CD4-positive, alpha-beta T cell treated with Interleukin-15 for 4 hours (primary cell): ENCODE data around the gene NOD1.
"Not testable (repeated sequence)": the region's sequence is repeated elsewhere in the genome, so short reads cannot be mapped to it uniquely, and the experiment has no call there.

Source experiments
- DNase-seq: peaks from one replicate; pipeline ENCODE4 v3.0.0-alpha.2; 2020; ENCODE audit warnings: low spot score

The NOD1 gene

DNA sequence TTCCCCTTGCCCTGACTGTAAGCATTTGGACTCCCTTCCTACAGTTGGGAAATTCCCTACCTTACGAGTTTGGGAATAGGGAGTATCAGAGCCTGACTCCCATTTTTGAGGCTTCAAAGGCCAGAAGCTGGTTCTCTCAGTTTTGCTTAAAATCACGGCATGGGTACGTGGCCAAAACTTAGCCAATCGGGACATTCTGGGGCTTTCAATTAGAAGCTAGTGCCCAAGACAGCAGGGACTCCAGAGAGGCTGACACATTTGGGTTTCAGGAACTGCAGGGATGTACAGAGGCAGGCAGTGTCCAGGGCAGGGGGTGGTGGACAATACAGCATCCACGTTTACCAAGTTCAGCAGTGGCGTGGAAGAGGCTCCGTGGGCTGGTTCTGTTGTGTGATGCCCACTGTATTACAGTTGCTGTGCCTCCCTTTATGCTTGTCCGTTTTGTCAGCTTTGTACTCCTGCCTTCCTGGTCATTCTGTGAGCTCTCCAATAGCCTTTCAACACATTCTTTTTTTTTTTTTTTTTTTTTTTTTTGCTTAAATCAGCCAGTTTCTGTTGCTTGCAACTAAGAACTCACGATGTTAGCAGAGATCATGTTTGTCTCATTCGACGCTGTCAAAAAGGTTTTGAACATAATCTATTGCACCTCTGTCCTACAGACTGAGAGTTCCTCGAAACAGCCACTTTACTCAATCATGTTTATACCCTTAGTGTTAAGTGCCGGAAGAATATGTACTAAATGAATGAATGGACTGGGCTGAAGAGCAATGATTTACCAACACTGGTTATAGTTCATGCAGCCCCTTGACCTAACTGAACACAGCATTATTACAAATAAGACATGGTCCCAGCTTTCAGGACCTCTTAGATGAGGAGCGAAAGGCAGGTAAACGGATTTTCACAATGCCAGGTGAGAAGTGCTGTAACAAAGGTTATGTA is 25.0 kb upstream of the NOD1 start:
- no peak for DNase-seq

DNA sequence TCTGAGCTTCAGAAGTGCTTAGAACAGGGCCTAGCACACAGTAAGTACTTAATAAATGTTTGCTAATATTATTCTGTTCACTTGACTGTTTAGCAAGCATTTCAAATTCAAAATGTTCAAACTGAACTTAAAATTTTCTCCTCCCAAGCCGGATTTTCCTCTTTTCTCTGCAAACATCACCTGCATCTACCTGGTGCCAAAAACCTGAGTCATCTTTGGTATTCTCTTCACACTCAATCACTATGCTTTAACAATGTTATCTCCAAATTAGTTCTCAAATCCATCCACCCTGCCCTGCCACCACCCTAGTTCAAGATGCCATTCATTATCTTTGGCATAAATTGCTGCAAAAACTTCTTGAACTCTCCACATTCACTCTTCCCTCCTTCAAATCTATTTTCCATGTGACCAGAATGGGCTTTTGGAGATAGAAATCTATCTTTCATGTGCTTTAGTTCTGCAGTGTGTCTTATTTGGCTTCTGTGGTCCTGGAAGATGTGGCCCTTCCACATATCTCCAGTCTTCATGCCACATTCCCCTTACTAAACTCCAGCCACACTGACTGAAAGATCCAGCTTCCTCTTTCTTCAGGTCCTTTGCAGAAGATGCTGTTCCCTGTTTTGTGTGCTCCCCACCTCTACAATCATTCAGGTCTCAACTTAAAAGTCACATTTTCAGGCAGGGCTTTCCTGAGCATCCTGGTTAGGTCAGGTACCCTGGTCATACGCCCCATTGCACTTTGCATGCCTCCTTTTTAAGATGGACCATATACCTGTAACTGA is 24.1 kb upstream of the NOD1 start:
- no peak for DNase-seq

DNA sequence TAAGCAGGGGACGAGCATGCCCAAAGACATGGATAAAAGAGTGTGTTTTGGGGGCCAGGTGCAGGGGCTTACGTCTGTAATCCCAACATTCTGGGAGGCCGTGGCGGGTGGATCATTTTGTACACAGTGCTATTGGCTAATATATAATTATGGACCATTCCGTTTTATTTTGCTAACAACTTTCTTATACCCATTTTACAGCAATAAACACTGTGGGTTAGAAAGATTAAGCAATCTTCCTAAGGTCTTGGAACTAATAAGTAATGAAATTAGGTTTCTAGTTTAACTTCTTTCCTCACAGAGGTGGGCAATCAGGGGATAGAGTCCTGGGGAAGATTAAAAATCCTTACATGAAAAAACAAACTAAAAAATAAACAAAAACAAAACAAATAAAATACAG is 22.7 kb upstream of the NOD1 start:
- DNase-seq: no peak

GRCh38 chr7:30493228-30493627 is 14.6 kb upstream of the NOD1 start:
- no peak for DNase-seq

DNA sequence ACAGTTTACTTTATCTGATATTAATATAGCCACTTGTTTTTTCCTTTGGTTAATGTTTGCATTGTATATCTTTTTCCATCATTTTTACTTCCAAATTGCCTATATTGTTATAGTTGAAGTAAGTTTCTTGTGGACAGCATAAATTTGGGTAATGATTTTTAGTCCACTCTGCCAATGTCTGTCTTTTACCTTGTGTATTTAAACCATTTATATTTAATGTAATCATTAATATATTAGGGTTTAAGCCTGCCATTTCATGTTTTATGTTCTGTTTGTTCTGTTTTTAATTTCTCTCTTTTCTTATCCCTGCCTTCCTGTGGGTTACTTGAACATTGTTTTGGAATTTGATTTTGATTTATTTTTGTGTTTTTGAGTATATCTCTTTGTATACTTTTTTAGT is 12.8 kb upstream of the NOD1 start:
- DNase-seq: no peak

- no peak for DNase-seq
These were observed 8.8 kb upstream of the NOD1 start for GRCh38 chr7:30487371-30487770.

GRCh38 chr7:30485667-30486066 is 7.1 kb upstream of the NOD1 start:
- no peak for DNase-seq

DNA sequence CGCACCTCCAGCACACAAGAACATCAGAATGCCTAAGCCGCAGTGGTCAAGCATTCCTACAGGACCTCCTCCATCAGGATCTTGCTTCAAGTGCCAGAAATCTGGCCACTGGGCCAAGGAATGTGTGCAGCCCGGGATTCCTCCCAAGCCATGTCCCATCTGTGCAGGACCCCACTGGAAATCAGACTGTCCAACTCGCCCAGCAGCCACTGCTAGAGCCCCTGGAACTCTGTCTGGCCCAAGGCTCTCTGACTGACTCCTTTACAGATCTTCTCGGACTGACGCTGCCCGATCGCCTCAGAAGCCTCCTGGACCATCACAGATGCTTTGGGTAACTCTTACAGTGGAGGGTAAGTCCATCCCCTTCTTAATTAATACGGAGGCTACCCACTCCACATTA is 2.8 kb upstream of the NOD1 start:
- DNase-seq: not testable (repeated sequence)

DNA sequence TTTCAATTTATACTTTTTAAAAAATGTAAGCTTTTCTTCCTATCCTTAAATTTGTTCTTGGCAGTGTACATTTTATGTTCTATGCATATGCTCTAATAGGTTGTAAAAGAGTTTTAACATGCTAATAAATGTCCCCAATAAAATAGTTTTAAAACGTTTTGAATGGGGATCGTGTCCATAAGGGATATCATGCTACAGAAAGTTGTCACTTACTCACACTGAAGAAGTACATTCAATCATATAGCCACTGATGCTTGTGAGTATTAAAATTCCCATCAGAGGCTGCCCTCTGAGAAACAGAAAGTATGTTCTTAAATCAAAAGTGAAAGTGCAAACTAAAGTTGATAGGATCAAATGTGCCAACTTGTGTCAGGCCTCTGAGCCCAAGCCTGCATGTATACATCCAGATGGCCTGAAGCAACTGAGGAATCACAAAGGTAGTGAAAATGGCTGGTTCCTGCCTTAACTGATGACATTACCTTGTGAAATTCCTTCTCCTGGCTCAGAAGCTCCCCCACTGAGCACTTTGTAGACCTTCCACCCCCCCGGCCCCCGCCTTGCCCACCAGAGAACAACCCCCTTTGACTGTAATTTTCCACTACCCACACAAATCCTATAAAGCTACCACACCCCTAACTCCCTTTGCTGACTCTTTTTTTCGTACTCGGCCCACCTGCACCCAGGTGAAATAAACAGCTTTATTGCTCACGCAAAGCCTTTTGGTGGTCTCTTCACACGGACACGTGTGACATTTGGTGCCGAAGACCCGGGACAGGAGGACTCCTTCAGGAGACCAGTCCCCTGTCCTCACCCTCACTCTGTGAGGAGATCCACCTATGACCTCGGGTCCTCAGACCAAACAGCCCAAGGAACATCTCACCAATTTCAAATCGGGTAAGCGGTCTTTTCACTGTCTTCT is 877 bp upstream of the NOD1 start:
- DNase-seq: peak; percentile 52

GRCh38 chr7:30476459-30477145 is 2.0 kb downstream of the NOD1 start:
- no peak for DNase-seq

GRCh38 chr7:30475580-30475979 is 3.0 kb downstream of the NOD1 start:
- no peak for DNase-seq

DNA sequence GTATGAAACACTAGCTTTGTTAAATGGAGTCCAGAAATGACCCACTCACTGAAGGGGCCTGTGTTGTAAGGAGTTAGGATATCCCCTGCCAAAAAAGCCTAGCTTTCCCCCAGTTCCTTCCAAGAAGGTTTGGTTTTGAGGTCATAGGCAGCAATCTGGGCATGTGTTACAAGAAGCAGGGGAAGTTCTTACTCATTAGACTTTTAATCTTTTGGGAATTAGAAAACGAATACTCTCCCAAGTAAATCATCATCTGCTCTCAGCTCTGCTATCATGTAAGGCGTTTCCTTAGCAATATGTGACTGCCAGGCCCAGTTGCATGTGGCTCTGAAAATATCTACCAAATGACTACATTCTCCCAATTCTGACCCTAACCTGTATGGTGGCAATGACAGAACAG is 3.7 kb downstream of the NOD1 start:
- no peak for DNase-seq

GRCh38 chr7:30474485-30474884 is 4.1 kb downstream of the NOD1 start:
- DNase-seq: no peak

GRCh38 chr7:30473903-30474302 is 4.7 kb downstream of the NOD1 start:
- no peak for DNase-seq

DNA sequence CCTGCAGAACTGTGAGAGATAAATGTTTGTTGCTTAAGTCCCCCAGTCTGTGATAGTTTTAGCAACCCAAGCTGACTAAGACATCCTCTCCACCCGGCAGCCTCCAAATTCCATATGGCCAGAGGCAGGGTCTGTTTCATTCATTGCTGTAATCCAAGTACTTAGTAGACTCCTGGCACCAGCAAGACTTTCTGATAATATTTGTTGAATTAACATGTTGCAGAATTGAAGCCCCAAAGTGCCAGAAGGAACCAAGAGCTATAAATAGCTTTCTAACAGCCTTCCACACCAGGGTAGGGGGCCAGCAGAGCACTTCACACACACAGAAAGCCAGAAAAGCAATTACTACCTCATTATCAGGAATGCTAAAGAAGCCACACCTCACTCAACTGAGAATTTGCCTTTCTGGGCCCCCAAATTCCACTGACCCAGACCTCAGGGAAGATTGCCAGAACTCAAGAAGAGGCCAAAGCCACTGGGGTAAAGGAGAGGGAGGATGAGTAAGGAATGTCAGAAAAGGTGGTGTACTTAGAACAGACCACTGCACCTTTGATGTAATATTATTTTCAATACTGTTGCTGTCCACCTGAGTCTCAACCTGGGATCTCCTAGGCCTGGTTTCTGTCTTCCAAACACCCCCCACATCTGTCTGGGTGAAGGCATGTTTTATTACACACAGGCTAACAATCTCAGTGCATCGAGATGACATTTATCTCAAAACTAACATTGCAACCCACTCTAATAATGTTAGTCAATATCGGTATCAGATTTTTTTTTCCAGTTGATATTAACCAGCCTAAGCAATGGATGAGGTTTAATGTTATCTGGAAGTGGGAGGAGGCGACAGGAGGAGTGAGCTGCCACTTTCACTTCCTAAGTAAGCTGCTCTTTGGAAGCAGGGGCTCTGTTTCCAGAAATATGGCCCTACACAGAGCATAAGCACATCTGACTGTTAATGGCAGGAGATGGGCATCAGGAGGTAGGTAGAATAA is 5.5 kb downstream of the NOD1 start:
- no peak for DNase-seq

DNA sequence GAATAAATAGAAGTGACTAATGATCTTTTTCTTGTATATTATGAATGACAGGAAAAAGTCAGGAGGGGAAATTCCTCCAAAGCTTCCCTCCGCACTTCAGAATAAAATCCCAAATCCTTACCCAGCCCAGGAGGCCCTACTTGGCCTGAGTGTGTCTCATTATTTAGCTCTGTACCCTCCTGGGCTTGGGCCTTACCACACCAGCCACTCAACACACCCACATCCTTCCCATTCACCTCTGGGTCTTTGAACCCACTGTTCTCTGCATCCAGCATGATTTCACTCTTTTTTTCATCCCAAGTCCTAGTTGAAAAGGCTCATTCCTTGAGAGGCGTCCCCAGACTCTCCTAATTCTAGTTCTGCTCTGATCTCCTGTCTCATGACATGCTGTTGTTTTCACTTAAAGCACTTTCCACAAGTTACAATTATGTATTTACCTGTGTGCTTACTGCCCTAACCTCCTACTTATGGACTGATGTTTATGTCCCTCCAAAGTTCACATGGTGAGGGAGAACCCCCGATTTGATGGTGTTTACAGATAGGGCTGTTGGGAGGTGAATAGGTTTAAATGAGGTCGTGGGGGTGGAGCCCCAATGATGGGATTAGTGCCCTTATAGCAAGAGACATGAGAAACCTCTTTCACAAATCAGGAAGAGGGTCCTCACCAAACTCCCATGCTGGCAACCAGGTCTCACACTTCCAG is 6.4 kb downstream of the NOD1 start:
- no peak for DNase-seq

GRCh38 chr7:30471205-30471604 is 7.4 kb downstream of the NOD1 start:
- no peak for DNase-seq

- no peak for DNase-seq
These were observed 7.8 kb downstream of the NOD1 start for GRCh38 chr7:30470771-30471170.

- DNase-seq: no peak
These were observed 8.3 kb downstream of the NOD1 start for GRCh38 chr7:30470163-30470770.
